Mesothelial cell of epicardium (in vitro differentiated cells): ENCODE measurements around the gene SPEM3. TPM values are rescaled to one million over a fixed set of nuclear protein-coding genes. Genes with fewer than 3 reads are reported as not detected.

Experiments used
- DNase-seq, 2 experiments: peaks; one replicate each; pipeline ENCODE4 v3.0.0; 2021; ENCODE audit warnings: low spot score in 2 of 2; ENCODE audit not compliant: unreplicated experiment in 2 of 2
- H3K27ac Mint-ChIP-seq: 2 replicates; pipeline ENCODE4 v1.8.0; 2021; ENCODE audit warnings: mixed read lengths
- H3K27me3 Mint-ChIP-seq: 2 replicates; pipeline ENCODE4 v1.8.0; 2021; ENCODE audit warnings: low read depth, mixed read lengths
- H3K36me3 Mint-ChIP-seq: 2 replicates; pipeline ENCODE4 v1.8.0; 2021; ENCODE audit warnings: mixed read lengths
- H3K4me1 Mint-ChIP-seq: 2 replicates; pipeline ENCODE4 v1.8.0; 2021; ENCODE audit warnings: mixed read lengths
- H3K4me3 Mint-ChIP-seq: 2 replicates; pipeline ENCODE4 v1.8.0; 2021; ENCODE audit warnings: mild to moderate bottlenecking, moderate library complexity, mixed read lengths
- H3K9me3 Mint-ChIP-seq: 2 replicates; pipeline ENCODE4 v1.8.0; 2021; ENCODE audit warnings: mixed read lengths
- total RNA-seq: library from RNA; stranded (reverse); gene quantifications from 3 replicates; pipeline ENCODE4 v1.2.1, GENCODE V29; 2021
- TF ChIP-seq, protein P1 (sequence below): fragments of 200-600 bp; sonication (generic); IDR thresholded peaks from one replicate; pipeline ENCODE4 v1.5.0; 2021; ENCODE audit warnings: antibody characterized with exemption; ENCODE audit not compliant: unreplicated experiment

Gene SPEM3
- total RNA-seq, 1 donor from 2014 or later, result not detected

DNA sequence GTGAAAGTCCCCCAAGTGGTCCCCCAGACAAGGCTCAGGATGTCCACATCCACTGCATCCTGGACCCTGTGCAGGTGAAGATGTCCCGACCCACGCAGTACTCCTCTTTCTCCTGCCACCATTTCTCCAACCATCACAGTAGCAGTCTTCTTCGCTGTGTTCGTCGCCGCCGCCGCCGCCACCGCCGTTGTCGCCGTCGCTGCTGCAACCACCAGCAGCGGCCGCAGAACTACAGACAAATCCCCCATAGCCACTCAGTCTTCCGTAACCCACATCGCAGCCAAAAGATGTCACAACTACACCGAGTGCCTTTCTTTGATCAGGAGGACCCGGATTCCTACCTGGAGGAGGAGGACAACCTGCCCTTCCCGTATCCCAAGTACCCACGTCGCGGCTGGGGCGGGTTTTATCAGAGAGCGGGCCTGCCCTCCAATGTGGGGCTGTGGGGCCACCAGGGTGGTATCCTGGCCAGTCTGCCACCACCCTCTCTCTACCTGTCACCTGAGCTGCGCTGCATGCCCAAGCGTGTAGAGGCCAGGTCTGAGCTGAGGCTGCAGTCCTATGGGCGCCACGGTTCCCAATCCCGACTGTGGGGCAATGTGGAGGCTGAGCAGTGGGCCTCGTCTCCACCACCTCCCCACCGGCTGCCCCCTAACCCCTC lies 2.3 kb upstream of the SPEM3 start:
- DNase-seq, result no peak
- Mint-ChIP-seq H3K27me3 (no peaks in the 10 kb centered on the region), H3K9me3 (no peaks in the 10 kb centered on the region), H3K36me3 (no peaks in the 10 kb centered on the region), H3K27ac (no peak overlapping the region), H3K4me1 (no peaks in the 10 kb centered on the region), H3K4me3 (no peak overlapping the region)
- TF ChIP-seq, protein P1, sequence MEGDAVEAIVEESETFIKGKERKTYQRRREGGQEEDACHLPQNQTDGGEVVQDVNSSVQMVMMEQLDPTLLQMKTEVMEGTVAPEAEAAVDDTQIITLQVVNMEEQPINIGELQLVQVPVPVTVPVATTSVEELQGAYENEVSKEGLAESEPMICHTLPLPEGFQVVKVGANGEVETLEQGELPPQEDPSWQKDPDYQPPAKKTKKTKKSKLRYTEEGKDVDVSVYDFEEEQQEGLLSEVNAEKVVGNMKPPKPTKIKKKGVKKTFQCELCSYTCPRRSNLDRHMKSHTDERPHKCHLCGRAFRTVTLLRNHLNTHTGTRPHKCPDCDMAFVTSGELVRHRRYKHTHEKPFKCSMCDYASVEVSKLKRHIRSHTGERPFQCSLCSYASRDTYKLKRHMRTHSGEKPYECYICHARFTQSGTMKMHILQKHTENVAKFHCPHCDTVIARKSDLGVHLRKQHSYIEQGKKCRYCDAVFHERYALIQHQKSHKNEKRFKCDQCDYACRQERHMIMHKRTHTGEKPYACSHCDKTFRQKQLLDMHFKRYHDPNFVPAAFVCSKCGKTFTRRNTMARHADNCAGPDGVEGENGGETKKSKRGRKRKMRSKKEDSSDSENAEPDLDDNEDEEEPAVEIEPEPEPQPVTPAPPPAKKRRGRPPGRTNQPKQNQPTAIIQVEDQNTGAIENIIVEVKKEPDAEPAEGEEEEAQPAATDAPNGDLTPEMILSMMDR, result no peak

DNA sequence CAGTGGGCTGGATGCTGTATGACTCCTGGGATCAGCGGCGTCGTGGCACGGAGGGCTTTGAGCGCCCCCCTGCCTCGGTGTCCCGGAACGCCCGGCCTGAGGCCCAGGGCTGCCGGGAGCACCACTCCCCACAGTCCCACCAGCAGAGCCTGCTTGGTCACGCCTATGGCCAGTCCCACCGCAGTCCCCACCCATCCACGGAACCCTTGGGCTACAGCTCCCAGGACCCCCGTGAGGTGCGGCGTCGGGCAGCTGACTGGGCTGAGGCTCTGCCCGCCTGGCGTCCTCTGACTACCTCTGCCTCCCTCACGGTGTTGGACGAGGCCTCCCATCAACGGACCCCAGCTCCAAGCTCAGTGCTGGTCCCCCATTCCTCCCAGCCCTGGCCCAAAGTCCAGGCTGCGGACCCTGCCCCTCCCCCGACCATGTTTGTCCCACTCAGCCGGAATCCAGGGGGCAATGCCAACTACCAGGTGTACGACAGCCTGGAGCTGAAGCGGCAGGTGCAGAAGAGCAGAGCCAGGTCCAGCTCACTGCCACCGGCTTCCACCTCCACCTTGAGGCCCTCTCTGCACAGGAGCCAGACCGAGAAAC lies 1.7 kb upstream of the SPEM3 start:
- Mint-ChIP-seq H3K27ac (no peak overlapping the region), H3K4me1 (no peaks in the 10 kb centered on the region), H3K4me3 (no peak overlapping the region), H3K27me3 (no peaks in the 10 kb centered on the region), H3K9me3 (no peaks in the 10 kb centered on the region), H3K36me3 (no peaks in the 10 kb centered on the region)
- DNase-seq, result no peak
- TF ChIP-seq, protein P1, result no peak

DNA sequence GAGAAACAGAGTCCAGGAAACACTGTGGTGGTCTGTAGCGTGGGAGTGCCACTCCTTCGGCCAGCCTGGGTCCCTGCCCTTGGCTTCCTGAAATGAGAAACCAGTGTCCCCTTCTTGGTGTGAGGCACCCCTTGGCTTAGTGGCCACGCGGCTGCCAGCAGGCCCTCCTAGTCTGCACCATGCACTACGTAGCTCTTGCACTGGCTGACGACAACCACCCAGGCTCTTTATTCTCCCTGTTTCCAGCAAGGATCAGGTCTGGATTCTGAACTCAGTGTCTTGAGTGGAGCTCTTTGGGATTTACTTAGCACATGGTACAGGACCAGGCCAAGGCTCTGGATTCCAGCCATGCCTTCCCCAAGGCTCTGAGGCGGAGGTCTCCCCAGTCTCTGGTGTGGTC lies 1.1 kb upstream of the SPEM3 start:
- Mint-ChIP-seq H3K4me3 (no peak overlapping the region), H3K36me3 (no peaks in the 10 kb centered on the region), H3K4me1 (no peaks in the 10 kb centered on the region), H3K27ac (no peak overlapping the region), H3K9me3 (no peaks in the 10 kb centered on the region), H3K27me3 (no peaks in the 10 kb centered on the region)
- no peak for DNase-seq
- TF ChIP-seq, protein P1, result no peak

DNA sequence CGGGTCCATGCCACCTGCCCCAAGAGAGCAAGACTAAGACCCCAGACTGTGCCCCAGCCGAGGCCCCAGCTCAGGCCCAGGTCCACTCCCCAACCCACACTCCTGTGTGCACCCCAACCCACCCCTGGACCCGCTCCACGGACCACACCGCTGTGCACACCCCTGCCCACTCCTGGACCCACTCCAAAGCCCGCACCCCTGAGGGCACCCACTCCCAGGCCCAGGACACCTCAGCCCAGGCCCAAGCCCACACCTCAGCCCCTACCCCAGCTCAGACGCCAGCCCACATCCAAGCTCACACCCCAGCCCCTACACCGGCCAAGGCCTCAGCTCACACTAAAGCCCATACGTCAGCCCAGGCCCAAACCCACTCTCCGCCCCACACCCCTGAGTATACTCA lies 1.1 kb downstream of the SPEM3 start:
- no peak for DNase-seq
- no peaks in the 10 kb centered on the region for H3K36me3 Mint-ChIP-seq
- TF ChIP-seq, protein P1, result no peak
- H3K27me3 Mint-ChIP-seq, result no peaks in the 10 kb centered on the region
- H3K9me3 Mint-ChIP-seq, result no peaks in the 10 kb centered on the region
- no peak overlapping the region for H3K27ac Mint-ChIP-seq
- no peaks in the 10 kb centered on the region for H3K4me1 Mint-ChIP-seq
- no peak overlapping the region for H3K4me3 Mint-ChIP-seq

DNA sequence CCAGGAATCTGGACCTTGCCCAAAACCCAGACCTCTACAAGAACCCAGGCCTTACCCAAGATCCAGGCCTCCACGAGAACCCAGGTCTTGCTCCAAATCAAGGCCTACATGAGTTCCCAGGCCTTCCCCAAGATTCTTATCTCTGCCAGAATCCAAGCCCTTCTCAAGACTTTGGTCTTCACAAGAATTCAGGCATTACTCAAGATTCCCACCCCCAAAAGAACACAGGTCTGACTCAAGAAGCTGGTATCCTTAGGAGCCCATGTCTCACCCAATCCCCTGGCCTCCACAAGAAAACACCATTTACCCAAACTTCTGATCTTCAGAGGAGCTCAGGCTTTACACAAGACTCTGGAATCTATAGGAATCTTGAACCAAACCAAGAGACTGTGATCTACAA lies 2.6 kb downstream of the SPEM3 start:
- peaks cover 11% of the 10 kb centered on the region for H3K27me3 Mint-ChIP-seq
- peaks cover 3% of the 10 kb centered on the region for H3K4me1 Mint-ChIP-seq
- no peak for DNase-seq
- TF ChIP-seq, protein P1, result no peak
- H3K9me3 Mint-ChIP-seq, result no peaks in the 10 kb centered on the region
- H3K27ac Mint-ChIP-seq, result no peak overlapping the region
- no peak overlapping the region for H3K4me3 Mint-ChIP-seq
- H3K36me3 Mint-ChIP-seq, result no peaks in the 10 kb centered on the region

DNA sequence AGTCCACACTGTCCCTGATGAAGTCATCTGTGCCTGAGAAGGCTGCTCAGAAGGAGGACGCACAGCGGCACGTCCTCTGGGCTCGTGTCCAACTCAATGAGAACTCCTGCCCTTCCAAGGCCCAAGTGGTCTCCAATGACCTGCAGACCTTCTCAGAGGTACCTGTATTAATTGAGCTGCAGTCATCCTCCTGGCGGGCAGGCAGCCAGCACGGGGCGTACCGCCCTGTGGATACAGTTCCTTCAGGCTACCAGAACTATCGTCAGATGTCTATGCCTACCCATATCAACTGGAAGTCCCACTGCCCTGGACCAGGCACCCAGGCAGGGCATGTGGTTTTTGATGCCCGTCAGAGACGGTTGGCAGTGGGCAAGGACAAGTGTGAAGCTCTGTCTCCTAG lies 3.6 kb downstream of the SPEM3 start:
- Mint-ChIP-seq H3K4me1 (peaks cover 8% of the 10 kb centered on the region), H3K9me3 (no peaks in the 10 kb centered on the region), H3K4me3 (no peak overlapping the region), H3K27ac (no peak overlapping the region), H3K27me3 (peaks cover 19% of the 10 kb centered on the region), H3K36me3 (no peaks in the 10 kb centered on the region)
- TF ChIP-seq, protein P1, result no peak
- DNase-seq, result no peak
